IPS-18c (cell line): ENCODE results near the gene FAM204A.
A peak's percentile ranks its signal among the peaks of the same experiment; 100 is the strongest.

Experiments
- H3K4me3 ChIP-seq: 2 replicates; pipeline ENCODE4 v1.7.0; 2013; ENCODE audit warnings: low read depth, mild to moderate bottlenecking, low read length, moderate library complexity; ENCODE audit not compliant: insufficient read depth
- H3K9me3 ChIP-seq: one replicate; pipeline ENCODE4 v1.6.1; 2013; ENCODE audit warnings: mild to moderate bottlenecking, low read length, moderate library complexity; ENCODE audit not compliant: control insufficient read depth, insufficient read depth

Gene FAM204A

DNA sequence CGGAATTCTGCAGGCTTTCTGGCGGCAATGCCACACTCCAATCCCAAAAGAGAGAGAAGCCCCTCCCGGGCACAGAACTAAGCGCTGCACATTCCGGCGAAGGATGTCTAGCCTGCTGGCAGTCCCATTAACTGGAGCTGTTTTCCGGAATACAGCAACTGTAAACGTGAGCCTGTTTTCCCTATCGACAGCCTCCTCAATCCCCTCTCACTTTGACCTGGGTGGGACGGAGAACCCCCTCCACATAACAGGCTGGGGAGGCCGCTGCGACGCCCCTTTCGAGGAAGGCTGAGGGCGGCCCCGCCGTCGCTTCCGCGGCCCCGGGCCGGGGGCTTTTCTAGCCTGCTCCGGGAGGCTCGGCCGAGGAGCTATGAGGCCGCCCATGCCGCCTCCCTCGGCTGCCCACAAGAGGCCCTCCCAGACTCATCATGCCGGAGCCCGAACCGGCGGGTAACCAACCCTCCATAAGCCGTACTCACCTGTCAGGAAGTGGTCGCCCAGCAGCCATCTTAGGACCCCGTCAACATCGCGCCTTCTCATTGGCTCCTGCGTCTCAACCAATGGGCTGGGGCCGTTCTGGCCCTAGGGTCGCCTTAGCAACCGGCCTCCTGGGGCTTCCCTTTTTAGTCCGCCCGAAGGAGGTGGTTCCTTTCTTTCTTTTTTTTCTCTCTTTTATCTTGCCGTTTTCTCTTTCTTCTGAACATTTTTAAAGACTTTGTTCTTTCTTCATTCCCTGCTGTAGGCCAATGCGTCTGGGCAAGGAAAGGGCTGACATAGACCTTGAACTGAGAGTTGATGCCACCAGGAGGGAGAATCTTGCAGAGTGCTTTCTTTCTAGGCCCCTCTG is at the start of gene FAM204A:
Gene FAM204A, minus strand, starts transcription at position 534 of the 847 bp plus-strand sequence. CDS start 5,909 bp downstream, outside the sequence.
- H3K9me3 ChIP-seq, result no peaks in the 10 kb centered on the region
- peak within 1 kb of the TSS; percentile 86 for H3K4me3 ChIP-seq

DNA sequence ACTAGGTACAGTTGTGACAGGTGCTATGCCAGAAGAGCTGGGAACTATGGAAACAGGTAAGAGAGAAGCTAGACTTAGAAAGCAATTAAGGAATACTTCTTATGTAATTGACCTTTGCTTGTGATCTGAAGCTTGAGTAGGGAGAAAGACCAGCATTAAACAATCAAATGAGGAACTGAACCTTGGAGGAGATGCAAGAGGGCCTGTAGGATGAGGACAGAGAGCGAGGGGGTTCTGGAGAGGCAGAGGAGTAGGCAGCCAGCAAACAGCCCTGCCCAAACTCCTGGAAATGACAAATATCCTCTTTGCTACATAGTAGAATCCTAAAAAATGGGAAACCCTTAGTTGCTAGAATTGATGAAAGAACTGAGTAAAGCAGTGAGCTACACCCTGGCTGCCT is 41.6 kb upstream of the FAM204A start:
- no peak overlapping the region; the same call in 1 of the 2 replicates for H3K4me3 ChIP-seq
- no peaks in the 10 kb centered on the region for H3K9me3 ChIP-seq

DNA sequence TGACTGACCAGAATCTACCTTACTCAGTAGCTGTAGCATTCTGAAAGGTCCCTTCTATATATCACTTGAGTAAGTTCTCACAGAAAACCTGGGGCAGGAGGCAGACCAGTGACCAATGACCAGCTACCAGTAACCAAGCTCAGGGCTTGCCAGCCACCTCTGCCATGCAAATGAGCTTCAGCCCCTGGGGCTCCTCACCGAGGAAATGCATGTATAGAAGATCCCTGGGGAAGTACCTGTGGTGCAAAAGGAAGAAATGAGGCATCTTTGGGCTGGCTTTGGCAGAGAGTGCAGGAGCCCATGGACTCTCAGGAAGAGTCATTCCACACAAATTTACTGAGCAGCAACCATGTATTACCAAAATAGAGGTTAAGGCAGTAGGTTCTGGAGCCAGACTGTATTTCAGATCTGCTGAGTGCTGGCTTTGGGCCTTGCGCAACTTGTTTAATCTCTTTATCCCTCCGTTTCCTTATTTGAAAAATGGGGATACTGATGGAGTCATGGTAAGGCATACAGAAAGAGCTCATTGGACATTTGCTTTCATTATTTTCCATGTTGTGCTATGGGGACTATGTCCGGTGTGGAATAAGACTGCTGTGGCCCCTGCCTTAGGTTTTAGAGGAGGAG is 41.1 kb upstream of the FAM204A start:
- no peak overlapping the region; the same call in 1 of the 2 replicates for H3K4me3 ChIP-seq
- no peaks in the 10 kb centered on the region for H3K9me3 ChIP-seq

DNA sequence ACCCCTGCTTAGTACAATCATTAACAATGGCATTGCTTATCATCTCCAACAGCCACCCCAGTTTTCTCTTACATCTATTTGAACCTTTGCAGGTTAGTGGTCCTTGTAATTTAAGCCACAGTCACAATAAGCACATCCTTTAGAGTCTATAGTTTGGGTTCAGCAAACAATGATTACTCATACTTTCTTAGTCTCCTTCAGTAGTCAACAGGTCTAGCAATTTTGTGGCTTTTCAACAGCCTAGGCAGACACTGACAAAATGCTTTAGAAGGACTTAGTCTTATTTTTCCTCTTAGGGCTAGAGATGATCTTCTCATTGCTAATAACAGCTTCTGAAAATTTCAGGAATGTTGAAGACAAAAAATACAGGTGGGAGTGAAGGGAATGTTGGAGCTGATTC is 32.3 kb upstream of the FAM204A start:
- H3K9me3 ChIP-seq, result no peaks in the 10 kb centered on the region
- no peak overlapping the region for H3K4me3 ChIP-seq

DNA sequence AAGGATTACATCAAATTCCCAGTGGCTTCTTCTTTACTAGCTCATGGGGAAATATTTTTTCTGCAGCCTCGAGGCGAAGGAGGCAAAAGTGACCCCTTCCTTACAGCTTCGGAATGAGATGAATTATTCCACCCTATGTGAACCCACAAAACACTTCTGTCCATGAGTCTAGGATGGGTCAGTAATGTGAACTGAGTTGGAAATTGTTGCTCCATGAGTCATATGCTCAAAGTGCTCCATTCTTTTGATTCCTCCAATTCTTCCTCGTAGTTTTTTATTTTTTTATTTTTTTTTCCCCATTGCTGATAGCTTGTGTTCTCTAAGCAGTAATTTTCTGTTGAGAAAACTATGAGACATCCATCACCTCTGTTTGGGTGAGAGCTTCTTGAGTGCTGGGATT is 31.7 kb upstream of the FAM204A start:
- Histone ChIP-seq H3K4me3 (no peak overlapping the region), H3K9me3 (no peaks in the 10 kb centered on the region)

DNA sequence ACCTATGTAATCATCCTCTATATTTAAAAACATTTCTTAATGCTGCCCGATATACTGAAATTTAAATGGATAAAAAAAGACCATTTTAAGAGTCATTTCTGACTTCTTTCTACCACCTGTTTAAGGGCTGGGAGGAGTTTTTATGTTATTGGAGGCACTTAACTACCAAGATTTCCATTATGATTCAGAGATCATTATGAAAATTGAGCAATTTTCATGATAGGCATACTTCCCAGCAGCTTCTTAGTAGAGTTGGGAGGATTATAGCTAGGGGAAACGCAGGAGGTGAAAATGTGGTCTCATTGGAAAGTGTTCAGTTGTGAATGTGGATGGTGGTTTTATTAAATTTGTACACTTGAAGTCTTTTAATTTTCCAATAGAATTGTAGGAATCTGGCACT is 28.4 kb upstream of the FAM204A start:
- Histone ChIP-seq H3K4me3 (no peak overlapping the region), H3K9me3 (no peaks in the 10 kb centered on the region)

DNA sequence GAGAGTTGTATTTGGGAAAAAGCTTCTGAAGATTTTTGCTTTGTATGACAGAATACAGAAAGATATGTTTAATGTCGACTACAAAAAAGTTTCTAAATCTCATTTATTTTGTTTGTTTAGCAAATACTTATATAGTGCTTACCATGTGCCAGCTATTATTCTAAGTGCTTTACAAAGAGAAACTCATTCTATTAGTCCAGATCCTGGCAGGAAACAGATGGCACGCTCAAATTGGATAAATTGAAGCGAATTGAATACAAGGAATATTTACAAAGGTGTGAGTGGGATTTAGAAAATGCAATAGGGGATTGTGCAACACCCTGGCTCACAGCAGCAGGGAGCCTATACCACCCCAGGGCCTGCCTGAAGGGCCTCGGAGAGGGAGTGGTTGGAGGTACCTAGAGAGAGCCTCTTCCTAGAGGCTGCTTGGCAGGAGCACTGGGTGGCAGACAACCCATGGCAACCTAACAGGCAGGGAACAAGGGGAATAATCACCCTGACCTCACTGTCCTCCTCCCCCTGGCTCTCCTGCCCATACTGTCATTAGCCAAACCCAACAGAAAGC is 27.6 kb upstream of the FAM204A start:
- no peaks in the 10 kb centered on the region for H3K9me3 ChIP-seq

DNA sequence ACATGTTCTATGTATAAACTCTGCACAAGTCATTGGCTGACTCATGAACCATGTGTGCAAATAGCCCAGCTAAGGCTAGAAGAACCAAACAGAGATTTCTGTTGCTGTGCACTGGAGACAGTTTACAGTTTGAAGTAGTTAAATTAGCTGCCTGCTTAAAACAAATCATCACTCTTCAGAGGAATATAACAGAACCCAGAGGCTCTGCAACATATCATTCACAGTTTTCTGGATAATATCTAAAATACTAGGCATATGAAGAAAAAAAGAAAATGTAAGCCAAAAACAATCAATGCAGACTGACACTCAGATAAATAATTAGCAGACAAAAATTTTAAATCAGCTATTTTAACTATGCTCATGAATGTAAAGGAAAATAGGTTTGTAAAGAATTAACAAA is 23.6 kb upstream of the FAM204A start:
- Histone ChIP-seq H3K4me3 (no peak overlapping the region), H3K9me3 (no peaks in the 10 kb centered on the region)

More for the DNA sequence above, 27.6 kb upstream of the FAM204A start:
- no peak overlapping the region for H3K4me3 ChIP-seq

DNA sequence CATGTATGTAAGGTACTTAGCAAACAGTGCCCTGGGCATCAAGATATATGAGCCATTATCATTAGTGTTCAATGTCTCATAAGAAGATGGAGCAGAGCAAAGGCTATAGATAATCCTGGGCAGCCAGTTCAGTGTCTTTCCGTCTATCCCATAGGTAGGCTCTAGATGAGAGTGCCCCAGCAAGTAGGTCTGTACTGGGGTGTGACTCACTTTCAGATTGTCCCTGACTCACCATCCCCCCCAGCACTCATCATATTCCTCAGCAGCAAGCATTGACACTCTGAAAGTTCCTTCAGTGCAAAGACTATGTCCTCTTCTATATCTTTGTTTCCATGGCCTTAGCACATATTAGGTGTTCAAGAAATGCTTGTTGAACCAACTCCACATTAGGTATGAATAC is 20.0 kb upstream of the FAM204A start:
- Histone ChIP-seq H3K4me3 (no peak overlapping the region), H3K9me3 (no peaks in the 10 kb centered on the region)

DNA sequence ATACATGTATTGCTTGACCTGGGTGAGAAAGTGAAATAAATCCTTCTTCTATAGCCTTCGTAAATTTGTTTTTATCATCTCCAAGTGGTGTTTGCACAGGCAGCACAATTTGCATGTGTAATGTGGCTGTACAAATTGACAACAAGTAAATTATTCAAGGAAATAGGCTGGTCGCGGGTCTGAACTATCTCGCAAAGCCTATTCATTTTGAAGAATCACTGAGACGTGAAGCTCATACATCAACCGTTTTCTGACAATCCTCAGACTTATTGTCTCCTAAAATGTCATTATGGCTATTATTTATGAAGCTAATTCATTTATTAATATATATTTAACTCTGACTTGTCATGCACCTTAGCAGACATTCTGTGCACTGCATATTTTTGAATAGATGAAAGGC is 16.2 kb upstream of the FAM204A start:
- Histone ChIP-seq H3K4me3 (no peak overlapping the region), H3K9me3 (no peaks in the 10 kb centered on the region)

DNA sequence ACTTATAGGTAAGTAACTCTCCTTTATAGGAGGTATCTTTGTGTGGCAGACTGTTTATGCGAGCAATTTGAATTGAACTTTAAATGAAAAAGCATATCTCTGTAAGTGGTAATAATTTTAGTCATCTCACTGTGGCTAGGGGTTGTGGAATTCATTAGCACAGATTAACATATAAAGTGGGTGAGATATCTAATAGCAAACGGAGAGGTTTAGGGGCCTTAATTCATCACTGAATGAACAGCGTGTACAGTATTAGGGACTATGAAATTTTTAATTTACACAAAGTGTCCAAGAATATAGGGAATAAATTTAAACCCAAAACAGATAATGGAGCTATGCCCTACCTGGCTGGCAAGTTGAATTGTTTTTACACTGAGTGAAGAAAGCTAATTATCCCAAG is 15.7 kb upstream of the FAM204A start:
- Histone ChIP-seq H3K4me3 (no peak overlapping the region), H3K9me3 (no peaks in the 10 kb centered on the region)

DNA sequence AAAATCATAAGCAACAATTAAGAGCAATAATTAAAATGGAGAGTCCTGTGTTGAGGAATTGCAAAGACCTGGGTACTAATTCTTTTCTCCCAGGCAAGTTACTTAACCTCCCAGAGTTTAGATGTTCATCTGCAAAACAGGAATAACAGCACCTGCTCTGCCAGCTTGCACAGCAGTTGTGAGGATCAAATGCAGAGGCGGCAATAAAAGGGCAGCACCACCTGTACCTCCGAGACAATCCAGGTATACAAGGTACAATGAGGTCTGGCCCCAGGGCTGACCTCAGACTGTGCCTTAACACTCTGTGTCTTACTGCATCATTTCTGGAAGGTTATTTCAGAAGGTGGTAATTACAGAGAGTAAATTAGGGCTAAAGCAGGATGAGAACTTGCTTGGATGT is 14.5 kb upstream of the FAM204A start:
- no peaks in the 10 kb centered on the region for H3K9me3 ChIP-seq
- no peak overlapping the region for H3K4me3 ChIP-seq

DNA sequence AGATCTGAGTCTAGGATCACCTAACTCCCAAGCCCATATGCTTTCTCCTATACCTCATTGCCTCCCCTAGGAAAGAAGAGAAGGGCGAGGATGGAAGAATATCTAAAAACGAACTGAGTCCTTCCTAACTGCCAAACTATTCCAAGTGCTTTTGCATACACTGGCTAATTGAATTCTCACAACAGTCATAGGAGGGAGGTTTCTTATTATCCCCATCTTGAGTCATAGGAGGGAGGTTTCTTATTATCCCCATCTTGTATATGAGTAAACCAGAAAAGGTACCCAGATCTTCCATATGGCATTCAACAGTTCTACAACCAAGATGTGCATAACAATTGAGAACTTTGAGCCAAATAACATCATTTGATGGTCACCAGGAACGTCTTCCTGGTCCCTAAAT is 13.1 kb upstream of the FAM204A start:
- Histone ChIP-seq H3K9me3 (no peaks in the 10 kb centered on the region), H3K4me3 (no peak overlapping the region)

DNA sequence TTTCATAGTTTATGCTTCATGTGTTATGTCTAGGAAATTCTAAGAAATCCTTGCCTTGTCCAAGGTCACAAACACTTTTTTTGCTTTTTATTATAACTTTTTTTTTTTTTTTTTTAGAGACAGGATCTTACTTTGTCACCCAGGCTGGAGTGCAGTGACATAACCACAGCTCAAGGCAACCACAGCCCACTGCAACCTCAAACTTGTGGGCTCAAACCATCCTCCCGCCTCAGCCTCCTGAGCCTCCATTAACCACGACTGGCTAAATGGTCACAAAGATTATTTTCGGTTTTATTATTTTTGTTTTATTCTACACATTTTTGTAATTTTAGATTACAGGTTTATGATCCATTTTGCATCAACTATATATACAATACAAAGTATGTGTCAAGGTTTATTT is 7.1 kb upstream of the FAM204A start:
- H3K9me3 ChIP-seq, result no peaks in the 10 kb centered on the region
- H3K4me3 ChIP-seq, result no peak overlapping the region

DNA sequence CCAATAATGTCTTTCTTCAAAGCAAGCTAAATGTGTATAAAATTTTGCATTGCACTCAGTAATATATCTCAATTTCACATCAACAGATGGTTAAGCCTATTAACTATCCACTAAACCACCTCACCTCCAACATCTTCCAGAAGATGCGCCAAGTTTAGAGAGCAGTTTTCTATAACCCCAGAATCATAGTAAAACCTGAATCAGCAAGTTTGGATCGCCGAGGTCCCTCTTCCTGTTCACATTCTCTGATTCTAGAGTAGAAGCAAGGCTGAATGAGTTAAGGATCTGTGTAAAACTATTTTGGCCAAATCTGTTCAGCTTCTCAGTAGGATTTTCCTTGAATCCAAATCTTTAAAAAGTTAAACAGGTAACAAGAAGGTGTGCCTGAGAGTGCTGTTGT is 1.4 kb upstream of the FAM204A start:
- no peaks in the 10 kb centered on the region for H3K9me3 ChIP-seq
- no peak overlapping the region for H3K4me3 ChIP-seq

DNA sequence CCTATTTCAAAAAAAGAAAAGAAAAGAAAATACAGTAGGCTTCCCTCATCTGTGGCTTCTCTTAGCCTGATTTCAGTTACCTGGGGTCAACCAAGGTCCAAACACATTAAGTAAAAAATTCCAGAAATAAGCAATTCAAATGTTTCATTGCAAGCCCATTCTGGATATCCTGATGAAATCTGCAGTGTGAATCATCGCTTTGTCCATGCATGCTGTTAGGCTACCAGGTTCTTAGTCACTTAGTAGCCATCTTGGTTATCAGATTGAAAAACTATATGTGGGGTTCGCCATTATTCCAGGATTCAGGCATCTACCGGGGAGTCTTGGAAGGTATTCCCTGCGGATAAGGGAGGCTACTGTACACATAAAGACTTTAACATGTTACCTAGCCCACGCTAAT is 991 bp upstream of the FAM204A start:
- H3K9me3 ChIP-seq, result no peaks in the 10 kb centered on the region
- H3K4me3 ChIP-seq, result no peak overlapping the region

DNA sequence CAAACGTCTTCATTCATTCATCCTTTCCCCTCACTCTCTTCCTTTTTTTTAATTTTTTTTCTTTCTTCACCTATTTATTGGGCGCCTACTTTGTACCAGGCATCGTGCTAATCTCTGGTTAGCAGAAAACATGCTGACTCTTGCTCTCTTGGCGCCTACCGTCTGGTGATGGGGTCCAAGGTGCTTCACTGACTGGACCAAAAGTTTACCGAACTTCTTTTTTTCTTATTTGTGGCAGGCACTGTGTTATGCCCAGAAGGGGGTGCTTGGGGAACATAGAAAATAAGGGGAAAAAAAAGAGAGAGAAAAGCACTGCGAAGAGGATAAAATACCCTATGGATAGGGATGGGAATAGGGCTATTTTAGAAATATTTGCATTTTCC is 505 bp upstream of the FAM204A start:
- peak overlapping the region; percentile 86; the same call in 1 of the 2 replicates for H3K4me3 ChIP-seq
- no peaks in the 10 kb centered on the region for H3K9me3 ChIP-seq

DNA sequence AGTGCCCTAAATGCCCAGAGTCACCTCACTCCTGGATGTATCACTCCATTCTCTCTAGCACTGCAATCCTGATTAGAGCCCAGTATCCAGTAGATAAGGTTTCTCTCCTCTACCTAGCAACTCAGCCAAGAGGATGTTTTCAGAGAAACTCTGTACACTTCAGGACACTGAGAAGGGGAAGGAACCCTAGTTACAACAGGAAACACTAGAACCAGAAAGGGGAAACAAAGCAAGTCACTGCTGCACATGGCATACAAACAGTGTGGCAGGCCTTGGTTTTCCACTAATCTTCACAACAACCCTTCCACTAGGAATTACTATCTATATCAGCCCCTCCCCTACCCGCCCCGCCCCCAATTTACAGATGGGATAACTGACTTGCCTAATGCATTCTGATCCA is 1.6 kb downstream of the FAM204A start:
- Histone ChIP-seq H3K4me3 (no peak overlapping the region), H3K9me3 (no peaks in the 10 kb centered on the region)
